ENCODE results near the gene ZNF775. TPM values are rescaled to one million over a fixed set of nuclear protein-coding genes. Genes with fewer than 3 reads are reported as not detected.
A peak's percentile ranks its signal among the peaks of the same experiment; 100 is the strongest.

ZNF775 gene
- total and polyA plus RNA-seq, 2 of the 13 experiments (the other 11 are each of a cell fraction or from before 2014, with no cell fraction given): 3.1 to 3.2 TPM

- TF ChIP-seq, protein P1, sequence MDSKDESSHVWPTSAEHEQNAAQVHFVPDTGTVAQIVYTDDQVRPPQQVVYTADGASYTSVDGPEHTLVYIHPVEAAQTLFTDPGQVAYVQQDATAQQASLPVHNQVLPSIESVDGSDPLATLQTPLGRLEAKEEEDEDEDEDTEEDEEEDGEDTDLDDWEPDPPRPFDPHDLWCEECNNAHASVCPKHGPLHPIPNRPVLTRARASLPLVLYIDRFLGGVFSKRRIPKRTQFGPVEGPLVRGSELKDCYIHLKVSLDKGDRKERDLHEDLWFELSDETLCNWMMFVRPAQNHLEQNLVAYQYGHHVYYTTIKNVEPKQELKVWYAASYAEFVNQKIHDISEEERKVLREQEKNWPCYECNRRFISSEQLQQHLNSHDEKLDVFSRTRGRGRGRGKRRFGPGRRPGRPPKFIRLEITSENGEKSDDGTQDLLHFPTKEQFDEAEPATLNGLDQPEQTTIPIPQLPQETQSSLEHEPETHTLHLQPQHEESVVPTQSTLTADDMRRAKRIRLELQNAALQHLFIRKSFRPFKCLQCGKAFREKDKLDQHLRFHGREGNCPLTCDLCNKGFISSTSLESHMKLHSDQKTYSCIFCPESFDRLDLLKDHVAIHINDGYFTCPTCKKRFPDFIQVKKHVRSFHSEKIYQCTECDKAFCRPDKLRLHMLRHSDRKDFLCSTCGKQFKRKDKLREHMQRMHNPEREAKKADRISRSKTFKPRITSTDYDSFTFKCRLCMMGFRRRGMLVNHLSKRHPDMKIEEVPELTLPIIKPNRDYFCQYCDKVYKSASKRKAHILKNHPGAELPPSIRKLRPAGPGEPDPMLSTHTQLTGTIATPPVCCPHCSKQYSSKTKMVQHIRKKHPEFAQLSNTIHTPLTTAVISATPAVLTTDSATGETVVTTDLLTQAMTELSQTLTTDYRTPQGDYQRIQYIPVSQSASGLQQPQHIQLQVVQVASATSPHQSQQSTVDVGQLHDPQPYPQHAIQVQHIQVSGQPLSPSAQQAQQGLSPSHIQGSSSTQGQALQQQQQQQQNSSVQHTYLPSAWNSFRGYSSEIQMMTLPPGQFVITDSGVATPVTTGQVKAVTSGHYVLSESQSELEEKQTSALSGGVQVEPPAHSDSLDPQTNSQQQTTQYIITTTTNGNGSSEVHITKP (CRISPR knock-in tag; IDR thresholded peaks at IDR 0.05; ENCODE audit: low read depth): no peak
- TF ChIP-seq ZNF414 (CRISPR knock-in tag; IDR thresholded peaks at IDR 0.05): no peak
- TF ChIP-seq SKI (IDR thresholded peaks at IDR 0.05; ENCODE audit: partially characterized antibody): peak; percentile 79
- TF ChIP-seq POLR2G (IDR thresholded peaks at IDR 0.05; ENCODE audit: low read depth, low read length): peak; percentile 71
- no peak for TF ChIP-seq ZNF143 (CRISPR knock-in tag; IDR thresholded peaks at IDR 0.05)
- peak in 1 of 2 experiments; percentile 45; a peak in 1 of 4 replicates for TF ChIP-seq NR2F1 (CRISPR knock-in tag; IDR thresholded peaks at IDR 0.05)
- TF ChIP-seq, protein P2, sequence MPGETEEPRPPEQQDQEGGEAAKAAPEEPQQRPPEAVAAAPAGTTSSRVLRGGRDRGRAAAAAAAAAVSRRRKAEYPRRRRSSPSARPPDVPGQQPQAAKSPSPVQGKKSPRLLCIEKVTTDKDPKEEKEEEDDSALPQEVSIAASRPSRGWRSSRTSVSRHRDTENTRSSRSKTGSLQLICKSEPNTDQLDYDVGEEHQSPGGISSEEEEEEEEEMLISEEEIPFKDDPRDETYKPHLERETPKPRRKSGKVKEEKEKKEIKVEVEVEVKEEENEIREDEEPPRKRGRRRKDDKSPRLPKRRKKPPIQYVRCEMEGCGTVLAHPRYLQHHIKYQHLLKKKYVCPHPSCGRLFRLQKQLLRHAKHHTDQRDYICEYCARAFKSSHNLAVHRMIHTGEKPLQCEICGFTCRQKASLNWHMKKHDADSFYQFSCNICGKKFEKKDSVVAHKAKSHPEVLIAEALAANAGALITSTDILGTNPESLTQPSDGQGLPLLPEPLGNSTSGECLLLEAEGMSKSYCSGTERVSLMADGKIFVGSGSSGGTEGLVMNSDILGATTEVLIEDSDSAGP (CRISPR knock-in tag; IDR thresholded peaks at IDR 0.05; ENCODE audit: borderline replicate concordance): peak; percentile 27; the same call in 1 of the 2 replicates
- peak; percentile 84; the same call in 1 of the 2 replicates for TF ChIP-seq NCOR1 (IDR thresholded peaks at IDR 0.05; ENCODE audit: borderline replicate concordance, low read length)
- peak in 1 of 2 experiments; percentile 59; a peak in 1 of 4 replicates for TF ChIP-seq KLF16 (CRISPR knock-in tag; IDR thresholded peaks at IDR 0.05)
- TF ChIP-seq HOXA3 (CRISPR knock-in tag; IDR thresholded peaks at IDR 0.05): 0 out of 2 replicates have a peak, but pooled peaks have one; percentile 1
- TF ChIP-seq LCORL (IDR thresholded peaks at IDR 0.05): no peak
- 0 out of 2 replicates have a peak, but pooled peaks have one; percentile 17 for TF ChIP-seq LCORL (CRISPR knock-in tag; IDR thresholded peaks at IDR 0.05)
- 0 out of 2 replicates have a peak, but pooled peaks have one; percentile 51 for TF ChIP-seq REPIN1 (CRISPR knock-in tag; IDR thresholded peaks at IDR 0.05; ENCODE audit: borderline replicate concordance, low read depth)
- TF ChIP-seq SAP130 (CRISPR knock-in tag; IDR thresholded peaks at IDR 0.05; ENCODE audit: low read depth): peak; percentile 76
- 0 out of 2 replicates have a peak, but pooled peaks have one; percentile 37 for TF ChIP-seq ZSCAN21 (CRISPR knock-in tag; IDR thresholded peaks at IDR 0.05; ENCODE audit: borderline replicate concordance)
- peak; percentile 69 for TF ChIP-seq NCOA2 (CRISPR knock-in tag; IDR thresholded peaks at IDR 0.05)
- 0 out of 2 replicates have a peak, but pooled peaks have one; percentile 42 for TF ChIP-seq KDM3A (CRISPR knock-in tag; IDR thresholded peaks at IDR 0.05; ENCODE audit: low read depth)
- peak; percentile 63; the same call in 1 of the 2 replicates for TF ChIP-seq NFATC3 (CRISPR knock-in tag; IDR thresholded peaks at IDR 0.05)
- 0 out of 2 replicates have a peak, but pooled peaks have one; percentile 25 for TF ChIP-seq ZNF556 (CRISPR knock-in tag; IDR thresholded peaks at IDR 0.05; ENCODE audit: borderline replicate concordance)
- TF ChIP-seq RXRB (CRISPR knock-in tag; IDR thresholded peaks at IDR 0.05; ENCODE audit: borderline replicate concordance): peak; percentile 81
- peak; percentile 65; the same call in 1 of the 2 replicates for TF ChIP-seq ZBTB7B (CRISPR knock-in tag; IDR thresholded peaks at IDR 0.05)
- peak; percentile 35; the same call in 1 of the 2 replicates for TF ChIP-seq FOXO1 (CRISPR knock-in tag; IDR thresholded peaks at IDR 0.05)
- no peak for TF ChIP-seq CREB1 (IDR thresholded peaks at IDR 0.05)
- TF ChIP-seq CREB1 (CRISPR knock-in tag; IDR thresholded peaks at IDR 0.05): 0 out of 2 replicates have a peak, but pooled peaks have one; percentile 27
These were observed 27.7 kb downstream of the ZNF775 start (continued) for GRCh38 chr7:150406567-150407421.
